Uterus (tissue), 4 donors: ENCODE data around the gene SLC25A31. TPM values are rescaled to one million over a fixed set of nuclear protein-coding genes. Genes with fewer than 3 reads are reported as not detected.

ENCODE experiments used
- DNase-seq, 2 donors: peaks; one replicate each; pipeline ENCODE4 v3.0.0-alpha.2; 2019 to 2020
- H3K27ac ChIP-seq, 2 donors: fragments of 200-600 bp; sonication (generic); 1 replicate in 1 of 2; 2 replicates in 1 of 2; pipeline ENCODE4 v1.5.1; 2016 to 2018
- H3K27me3 ChIP-seq, 2 donors: fragments of 200-600 bp; sonication (generic); one replicate each; pipeline ENCODE4 v1.5.1; 2018 to 2019; ENCODE audit warnings: control low read depth in 1 of 2
- H3K36me3 ChIP-seq, 2 donors: fragments of 200-600 bp; sonication (generic); one replicate each; pipeline ENCODE4 v1.5.1; 2019; ENCODE audit warnings: control low read depth in 1 of 2
- H3K4me1 ChIP-seq, 2 donors: fragments of 200-600 bp; sonication (generic); one replicate each; pipeline ENCODE4 v1.5.1; 2018 to 2019; ENCODE audit warnings: control low read depth in 1 of 2
- H3K4me3 ChIP-seq, 2 donors: fragments of 200-600 bp; sonication (generic); 1 replicate in 1 of 2; 2 replicates in 1 of 2; pipeline ENCODE4 v1.5.1; 2018 to 2019; ENCODE audit warnings: mild to moderate bottlenecking in 1 of 2
- H3K9me3 ChIP-seq, 2 donors: fragments of 200-600 bp; sonication (generic); one replicate each; pipeline ENCODE4 v1.5.1; 2019; ENCODE audit warnings: control low read depth in 1 of 2
- POLR2A ChIP-seq, 2 donors: fragments of 450-650 bp; IDR thresholded peaks; one replicate each; pipeline ENCODE4 v1.6.1; 2016; ENCODE audit warnings: antibody characterized with exemption in 2 of 2, mild to moderate bottlenecking in 1 of 2, moderate library complexity in 1 of 2
- intact Hi-C: fragments of 100-400 bp; cut with DNase I; formaldehyde crosslinking; loops from one replicate; pipeline ENCODE4 v1.15.1; 2023; ENCODE audit warnings: low total_unique reads
- total RNA-seq, 4 donors: library from RNA; depleted of rRNA in 3 of 4; stranded (reverse); fragments of >200 nt in 3 of 4; gene quantifications; one replicate each; pipeline versions ENCODE4 v1.1.0 to v1.2.4, GENCODE V29; 2014 to 2023
- TF ChIP-seq, protein P1 (sequence below), 4 experiments: fragments of 200-600 bp in 2 of 4; fragments of 450-650 bp in 2 of 4; sonication (generic) in 2 of 4; IDR thresholded peaks; one replicate each; pipeline ENCODE4 v1.5.1; 2016 to 2019; ENCODE audit warnings: antibody characterized with exemption in 4 of 4, mild to moderate bottlenecking in 2 of 4, moderate library complexity in 1 of 4
- donor health status: DM: yes; HTN: yes; CAD: no.

Gene SLC25A31
- total RNA-seq, 4 donors from 2014 or later = 0.21 TPM; not detected in 3

DNA sequence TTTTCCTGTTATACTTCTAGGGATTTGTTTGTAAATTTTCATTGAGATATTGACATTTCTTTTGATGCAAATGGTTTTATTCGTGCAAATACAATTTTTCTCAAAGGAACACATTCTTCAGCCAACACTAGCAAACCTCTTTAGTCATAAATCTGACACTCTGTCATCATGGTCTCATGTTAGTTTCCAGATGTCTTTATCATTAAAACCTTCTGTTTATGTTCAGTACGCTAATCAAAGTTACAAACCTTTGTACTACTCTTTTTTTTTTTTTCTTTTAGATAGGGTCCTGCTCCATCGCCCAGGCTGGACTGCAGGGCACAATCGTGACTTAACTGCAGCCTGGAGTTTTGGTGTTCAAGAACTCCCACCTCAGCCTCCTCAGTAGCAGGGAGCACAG lies 7.1 kb downstream of the SLC25A31 start:
- no peak for DNase-seq
- no peaks in the 10 kb centered on the region for H3K36me3 ChIP-seq
- intact Hi-C loops = loop anchor here (10.0 kb wide), 1 partner anchor 112 kb away; no protein-coding TSS in a partner anchor
- no peaks in the 10 kb centered on the region for H3K9me3 ChIP-seq
- H3K27me3 ChIP-seq = no peaks in the 10 kb centered on the region
- no peak overlapping the region for H3K4me3 ChIP-seq
- no peak overlapping the region for H3K27ac ChIP-seq
- no peaks in the 10 kb centered on the region for H3K4me1 ChIP-seq
- TF ChIP-seq, protein P1, sequence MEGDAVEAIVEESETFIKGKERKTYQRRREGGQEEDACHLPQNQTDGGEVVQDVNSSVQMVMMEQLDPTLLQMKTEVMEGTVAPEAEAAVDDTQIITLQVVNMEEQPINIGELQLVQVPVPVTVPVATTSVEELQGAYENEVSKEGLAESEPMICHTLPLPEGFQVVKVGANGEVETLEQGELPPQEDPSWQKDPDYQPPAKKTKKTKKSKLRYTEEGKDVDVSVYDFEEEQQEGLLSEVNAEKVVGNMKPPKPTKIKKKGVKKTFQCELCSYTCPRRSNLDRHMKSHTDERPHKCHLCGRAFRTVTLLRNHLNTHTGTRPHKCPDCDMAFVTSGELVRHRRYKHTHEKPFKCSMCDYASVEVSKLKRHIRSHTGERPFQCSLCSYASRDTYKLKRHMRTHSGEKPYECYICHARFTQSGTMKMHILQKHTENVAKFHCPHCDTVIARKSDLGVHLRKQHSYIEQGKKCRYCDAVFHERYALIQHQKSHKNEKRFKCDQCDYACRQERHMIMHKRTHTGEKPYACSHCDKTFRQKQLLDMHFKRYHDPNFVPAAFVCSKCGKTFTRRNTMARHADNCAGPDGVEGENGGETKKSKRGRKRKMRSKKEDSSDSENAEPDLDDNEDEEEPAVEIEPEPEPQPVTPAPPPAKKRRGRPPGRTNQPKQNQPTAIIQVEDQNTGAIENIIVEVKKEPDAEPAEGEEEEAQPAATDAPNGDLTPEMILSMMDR (IDR thresholded peaks at IDR 0.05) = no peak
- no peak for TF ChIP-seq POLR2A (IDR thresholded peaks at IDR 0.05)

DNA sequence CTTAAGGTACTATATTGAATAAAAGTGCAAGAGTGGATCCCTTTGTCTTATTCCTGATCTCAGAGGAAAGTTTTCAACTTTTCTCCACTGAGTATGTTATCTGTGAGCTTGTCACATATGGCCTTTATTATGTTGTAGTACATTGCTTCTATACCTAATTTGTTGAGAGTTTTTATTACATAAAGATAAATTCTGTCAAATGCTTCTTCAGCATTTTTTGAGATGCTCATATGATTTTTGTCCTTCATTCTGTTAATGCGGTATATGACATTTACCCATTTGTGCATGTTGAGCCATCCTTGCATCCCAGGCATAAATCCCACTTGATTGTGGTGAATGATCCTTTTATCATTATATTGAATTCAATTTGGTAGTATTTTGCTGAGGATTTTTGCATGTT lies 11.0 kb downstream of the SLC25A31 start:
- no peak for DNase-seq
- Histone ChIP-seq H3K4me1 (no peaks in the 10 kb centered on the region), H3K4me3 (no peak overlapping the region), H3K9me3 (no peaks in the 10 kb centered on the region), H3K27me3 (no peaks in the 10 kb centered on the region), H3K36me3 (no peaks in the 10 kb centered on the region), H3K27ac (no peak overlapping the region)
- no peak for TF ChIP-seq POLR2A (IDR thresholded peaks at IDR 0.05)
- TF ChIP-seq, protein P1 (IDR thresholded peaks at IDR 0.05) = no peak
- intact Hi-C loops = no loop called here

DNA sequence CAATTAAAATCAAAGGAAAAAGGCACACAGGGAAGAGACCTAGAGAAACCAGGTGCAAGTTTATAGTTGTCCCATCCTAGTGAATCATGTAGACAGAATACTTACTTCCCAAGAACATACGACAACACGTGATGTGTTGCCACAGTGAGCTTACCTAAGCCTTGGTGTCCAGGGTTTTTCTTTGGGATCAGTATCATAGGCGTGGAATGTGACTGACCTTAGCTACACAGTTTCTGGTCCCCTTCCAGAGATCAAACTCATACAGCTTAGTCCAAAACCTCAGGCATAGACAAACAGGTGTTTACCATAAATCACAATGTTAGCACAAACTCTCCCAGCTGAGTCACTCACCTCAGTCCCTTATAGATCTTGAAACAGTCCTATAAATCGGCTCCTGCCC lies 17.7 kb downstream of the SLC25A31 start:
- Histone ChIP-seq H3K36me3 (no peaks in the 10 kb centered on the region), H3K27me3 (no peaks in the 10 kb centered on the region), H3K9me3 (no peaks in the 10 kb centered on the region), H3K4me1 (no peaks in the 10 kb centered on the region), H3K27ac (no peak overlapping the region), H3K4me3 (no peak overlapping the region)
- intact Hi-C loops = no loop called here
- no peak for TF ChIP-seq POLR2A (IDR thresholded peaks at IDR 0.05)
- TF ChIP-seq, protein P1 (IDR thresholded peaks at IDR 0.05) = no peak
- no peak for DNase-seq

DNA sequence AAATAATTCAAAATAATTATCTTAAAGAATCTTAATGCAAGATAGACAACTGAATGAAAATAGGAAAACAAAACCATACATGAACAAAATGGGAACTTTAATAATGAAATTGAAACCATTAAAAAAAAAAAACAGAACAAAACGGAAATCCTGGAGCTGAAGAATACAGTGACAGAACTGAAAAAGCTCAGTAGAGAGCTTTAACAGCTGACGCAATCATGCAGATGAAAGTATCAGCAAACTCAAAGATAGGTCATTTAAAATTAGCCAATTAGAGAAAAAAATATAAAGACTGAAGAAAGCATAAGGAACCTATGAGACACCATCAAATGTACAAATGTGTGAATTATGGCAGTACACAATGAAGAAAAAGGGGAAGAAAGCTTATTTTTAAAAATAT lies 18.8 kb downstream of the SLC25A31 start:
- H3K27me3 ChIP-seq = no peaks in the 10 kb centered on the region
- H3K36me3 ChIP-seq = no peaks in the 10 kb centered on the region
- no peak for DNase-seq
- no peak overlapping the region for H3K4me3 ChIP-seq
- H3K9me3 ChIP-seq = no peaks in the 10 kb centered on the region
- H3K27ac ChIP-seq = no peak overlapping the region
- no peak for TF ChIP-seq POLR2A (IDR thresholded peaks at IDR 0.05)
- TF ChIP-seq, protein P1 (IDR thresholded peaks at IDR 0.05) = no peak
- intact Hi-C loops = no loop called here
- H3K4me1 ChIP-seq = no peaks in the 10 kb centered on the region

DNA sequence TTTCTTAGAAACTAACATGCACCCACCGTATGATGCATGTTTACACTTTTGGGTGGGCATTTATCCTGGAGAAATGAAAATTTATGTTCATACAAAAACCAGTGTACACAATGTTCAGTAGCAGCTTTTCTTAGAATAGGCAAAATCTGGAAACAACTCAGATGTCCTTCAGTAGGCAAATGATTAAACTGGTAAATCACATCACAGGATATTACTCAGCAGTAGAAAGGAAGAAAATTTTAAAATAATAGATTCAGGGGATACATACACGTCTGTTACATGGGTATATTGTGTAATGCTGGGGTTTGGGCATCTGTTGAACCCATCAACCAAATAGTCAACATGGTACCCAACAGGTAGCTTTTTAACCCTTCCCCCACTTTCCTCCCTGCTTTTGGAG lies 26.7 kb downstream of the SLC25A31 start:
- Histone ChIP-seq H3K27me3 (no peaks in the 10 kb centered on the region), H3K27ac (no peak overlapping the region), H3K36me3 (no peaks in the 10 kb centered on the region), H3K4me3 (no peak overlapping the region), H3K9me3 (no peaks in the 10 kb centered on the region), H3K4me1 (no peaks in the 10 kb centered on the region)
- TF ChIP-seq, protein P1 (IDR thresholded peaks at IDR 0.05) = no peak
- TF ChIP-seq POLR2A (IDR thresholded peaks at IDR 0.05) = no peak
- no peak for DNase-seq
- intact Hi-C loops = no loop called here
